ENCODE data around the gene SLC26A9. TPM values are rescaled to one million over a fixed set of nuclear protein-coding genes. Genes with fewer than 3 reads are reported as not detected.

SLC26A9 gene
- total and polyA plus RNA-seq, 4 donors: 0.13 to 0.18 (median 0.18) TPM; not detected in 1

DNA sequence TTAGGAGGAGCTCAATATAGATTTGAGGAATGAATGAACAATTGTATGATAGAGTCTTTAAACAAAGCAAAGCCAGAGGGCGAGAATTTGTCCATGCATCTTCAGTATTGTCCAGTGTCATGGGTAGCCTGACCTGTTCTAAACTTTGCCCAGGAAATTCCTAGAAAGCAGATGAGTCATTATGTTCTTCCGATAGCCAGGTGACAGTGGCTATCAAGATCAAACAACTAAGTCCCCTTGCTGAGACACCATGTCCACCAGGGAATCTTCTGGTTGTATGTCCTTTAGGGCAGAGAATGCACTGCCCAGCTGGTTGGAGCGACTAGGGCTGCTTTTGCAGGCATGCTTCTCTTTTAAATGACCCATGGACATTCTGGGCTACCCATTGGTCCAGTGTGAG is 1.8 kb upstream of the SLC26A9 start:
- no peak for DNase-seq
- Histone ChIP-seq H3K27ac (ENCODE audit: low read depth in 1 of 2, low read length in 2 of 2) (no peak overlapping the region), H3K4me3 (ENCODE audit: low read length in 2 of 2) (no peak overlapping the region), H3K4me1 (ENCODE audit: control insufficient read depth in 1 of 2, insufficient read depth in 2 of 2, low read length in 2 of 2) (no peaks in the 10 kb centered on the region), H3K27me3 (ENCODE audit: control insufficient read depth in 1 of 2, insufficient read depth in 2 of 2, low read length in 1 of 2) (no peaks in the 10 kb centered on the region), H3K9me3 (ENCODE audit: control insufficient read depth, low read length) (no peaks in the 10 kb centered on the region), H3K36me3 (ENCODE audit: control insufficient read depth in 1 of 2, insufficient read depth in 2 of 2, low read length in 1 of 2) (no peaks in the 10 kb centered on the region)
- intact Hi-C loops (cut with DNase I): no loop called here
- WGBS, 2 donors: 96% methylated on average over 3 of the region's 3 CpGs
- ATAC-seq (ENCODE audit: low FRiP score): no peak

- ATAC-seq (ENCODE audit: low FRiP score): no peak
These were observed 1.3 kb upstream of the SLC26A9 start for GRCh38 chr1:205944525-205944924.

GRCh38 chr1:205942631-205943159 is 561 bp downstream of the SLC26A9 start:
- 90 to 93% methylated on average over 12 of the region's 12 CpGs for WGBS, 2 donors
- DNase-seq (no peak), ATAC-seq (ENCODE audit: low FRiP score) (no peak)
- no peaks in the 10 kb centered on the region for H3K9me3 ChIP-seq (ENCODE audit: control insufficient read depth, low read length)
- no peaks in the 10 kb centered on the region for H3K4me1 ChIP-seq (ENCODE audit: control insufficient read depth in 1 of 2, insufficient read depth in 2 of 2, low read length in 2 of 2)
- no peaks in the 10 kb centered on the region for H3K36me3 ChIP-seq (ENCODE audit: control insufficient read depth in 1 of 2, insufficient read depth in 2 of 2, low read length in 1 of 2)
- no peak overlapping the region for H3K27ac ChIP-seq (ENCODE audit: low read depth in 1 of 2, low read length in 2 of 2)
- no peaks in the 10 kb centered on the region for H3K27me3 ChIP-seq (ENCODE audit: control insufficient read depth in 1 of 2, insufficient read depth in 2 of 2, low read length in 1 of 2)
- intact Hi-C loops (cut with DNase I): no loop called here
- no peak overlapping the region for H3K4me3 ChIP-seq (ENCODE audit: low read length in 2 of 2)

More at GRCh38 chr1:205944525-205944924, 1.3 kb upstream of the SLC26A9 start:
- no peaks in the 10 kb centered on the region for H3K36me3 ChIP-seq (ENCODE audit: control insufficient read depth in 1 of 2, insufficient read depth in 2 of 2, low read length in 1 of 2)
- intact Hi-C loops (cut with DNase I): no loop called here
- WGBS, 2 donors: 87 to 89% methylated on average over 4 of the region's 4 CpGs
- H3K4me1 ChIP-seq (ENCODE audit: control insufficient read depth in 1 of 2, insufficient read depth in 2 of 2, low read length in 2 of 2): no peaks in the 10 kb centered on the region
- DNase-seq: no peak
- no peaks in the 10 kb centered on the region for H3K27me3 ChIP-seq (ENCODE audit: control insufficient read depth in 1 of 2, insufficient read depth in 2 of 2, low read length in 1 of 2)
- no peaks in the 10 kb centered on the region for H3K9me3 ChIP-seq (ENCODE audit: control insufficient read depth, low read length)
- no peak overlapping the region for H3K27ac ChIP-seq (ENCODE audit: low read depth in 1 of 2, low read length in 2 of 2)
- H3K4me3 ChIP-seq (ENCODE audit: low read length in 2 of 2): no peak overlapping the region

GRCh38 chr1:205940710-205941109 is 2.5 kb downstream of the SLC26A9 start:
- H3K36me3 ChIP-seq (ENCODE audit: control insufficient read depth in 1 of 2, insufficient read depth in 2 of 2, low read length in 1 of 2): no peaks in the 10 kb centered on the region
- H3K9me3 ChIP-seq (ENCODE audit: control insufficient read depth, low read length): no peaks in the 10 kb centered on the region
- H3K4me3 ChIP-seq (ENCODE audit: low read length in 2 of 2): no peak overlapping the region
- ATAC-seq (ENCODE audit: low FRiP score) (no peak), DNase-seq (no peak)
- intact Hi-C loops (cut with DNase I): no loop called here
- no peak overlapping the region for H3K27ac ChIP-seq (ENCODE audit: low read depth in 1 of 2, low read length in 2 of 2)
- WGBS, 2 donors: 87 to 95% methylated on average over 5 of the region's 5 CpGs
- H3K27me3 ChIP-seq (ENCODE audit: control insufficient read depth in 1 of 2, insufficient read depth in 2 of 2, low read length in 1 of 2): no peaks in the 10 kb centered on the region
- H3K4me1 ChIP-seq (ENCODE audit: control insufficient read depth in 1 of 2, insufficient read depth in 2 of 2, low read length in 2 of 2): no peaks in the 10 kb centered on the region

GRCh38 chr1:205939690-205940330 is 3.4 kb downstream of the SLC26A9 start:
- no peak overlapping the region for H3K4me3 ChIP-seq (ENCODE audit: low read length in 2 of 2)
- H3K36me3 ChIP-seq (ENCODE audit: control insufficient read depth in 1 of 2, insufficient read depth in 2 of 2, low read length in 1 of 2): no peaks in the 10 kb centered on the region
- H3K27me3 ChIP-seq (ENCODE audit: control insufficient read depth in 1 of 2, insufficient read depth in 2 of 2, low read length in 1 of 2): no peaks in the 10 kb centered on the region
- no peaks in the 10 kb centered on the region for H3K9me3 ChIP-seq (ENCODE audit: control insufficient read depth, low read length)
- ATAC-seq (ENCODE audit: low FRiP score) (no peak), DNase-seq (no peak)
- intact Hi-C loops (cut with DNase I): loop anchor here in 1 of 2 donors (5.0 kb wide), 1 partner anchor 37 kb away; no protein-coding TSS in a partner anchor
- WGBS, 2 donors: 81 to 90% methylated on average over 7 of the region's 7 CpGs
- no peak overlapping the region for H3K27ac ChIP-seq (ENCODE audit: low read depth in 1 of 2, low read length in 2 of 2)
- H3K4me1 ChIP-seq (ENCODE audit: control insufficient read depth in 1 of 2, insufficient read depth in 2 of 2, low read length in 2 of 2): no peaks in the 10 kb centered on the region

- no peak overlapping the region for H3K27ac ChIP-seq (ENCODE audit: low read depth in 1 of 2, low read length in 2 of 2)
These were observed 4.6 kb downstream of the SLC26A9 start for GRCh38 chr1:205938682-205939081.

GRCh38 chr1:205936846-205937586 is 6.2 kb downstream of the SLC26A9 start:
- WGBS, 2 donors: 30 to 44% methylated on average over 7 of the region's 7 CpGs

More at GRCh38 chr1:205938682-205939081, 4.6 kb downstream of the SLC26A9 start:
- DNase-seq (no peak), ATAC-seq (ENCODE audit: low FRiP score) (no peak)
- Histone ChIP-seq H3K9me3 (ENCODE audit: control insufficient read depth, low read length) (no peaks in the 10 kb centered on the region), H3K4me3 (ENCODE audit: low read length in 2 of 2) (no peak overlapping the region), H3K27me3 (ENCODE audit: control insufficient read depth in 1 of 2, insufficient read depth in 2 of 2, low read length in 1 of 2) (no peaks in the 10 kb centered on the region), H3K4me1 (ENCODE audit: control insufficient read depth in 1 of 2, insufficient read depth in 2 of 2, low read length in 2 of 2) (no peaks in the 10 kb centered on the region), H3K36me3 (ENCODE audit: control insufficient read depth in 1 of 2, insufficient read depth in 2 of 2, low read length in 1 of 2) (no peaks in the 10 kb centered on the region)
- 92 to 97% methylated on average over 1 of the region's 1 CpG for WGBS, 2 donors
- intact Hi-C loops (cut with DNase I): loop anchor here in 1 of 2 donors (5.0 kb wide), 1 partner anchor 39 kb away; no protein-coding TSS in a partner anchor

DNA sequence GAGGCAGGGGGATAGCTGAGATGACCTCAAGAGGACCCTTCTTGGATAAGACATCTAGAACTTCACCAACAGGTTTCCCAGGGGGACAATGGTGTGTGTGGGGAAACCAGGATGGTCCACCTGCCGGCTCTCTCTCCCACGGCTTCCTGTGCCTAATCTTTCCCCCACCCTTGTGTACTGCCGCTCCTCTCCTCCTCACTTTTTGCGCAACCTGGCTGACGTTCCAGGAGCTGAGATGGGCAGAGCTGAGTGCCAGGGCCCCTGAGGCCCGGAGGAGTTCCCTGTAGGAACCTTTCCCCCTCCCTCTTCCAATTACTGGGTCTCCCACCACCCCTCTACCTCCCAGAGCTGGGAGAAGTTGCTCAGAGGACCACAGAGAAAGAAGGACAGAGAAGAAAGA is 6.9 kb downstream of the SLC26A9 start:
- no peak overlapping the region for H3K4me3 ChIP-seq (ENCODE audit: low read length in 2 of 2)
- no peak overlapping the region for H3K27ac ChIP-seq (ENCODE audit: low read depth in 1 of 2, low read length in 2 of 2)
- WGBS, 2 donors: 93 to 95% methylated on average over 6 of the region's 6 CpGs
- intact Hi-C loops (cut with DNase I): loop anchor here in 1 of 2 donors (5.0 kb wide), 1 partner anchor 41 kb away; no protein-coding TSS in a partner anchor
- DNase-seq: no peak
- H3K27me3 ChIP-seq (ENCODE audit: control insufficient read depth in 1 of 2, insufficient read depth in 2 of 2, low read length in 1 of 2): no peaks in the 10 kb centered on the region
- ATAC-seq (ENCODE audit: low FRiP score): no peak
- no peaks in the 10 kb centered on the region for H3K36me3 ChIP-seq (ENCODE audit: control insufficient read depth in 1 of 2, insufficient read depth in 2 of 2, low read length in 1 of 2)
- no peaks in the 10 kb centered on the region for H3K9me3 ChIP-seq (ENCODE audit: control insufficient read depth, low read length)
- H3K4me1 ChIP-seq (ENCODE audit: control insufficient read depth in 1 of 2, insufficient read depth in 2 of 2, low read length in 2 of 2): no peaks in the 10 kb centered on the region

More at GRCh38 chr1:205936846-205937586, 6.2 kb downstream of the SLC26A9 start:
- ATAC-seq (ENCODE audit: low FRiP score) (no peak), DNase-seq (no peak)
- no peak overlapping the region for H3K4me3 ChIP-seq (ENCODE audit: low read length in 2 of 2)
- no peaks in the 10 kb centered on the region for H3K36me3 ChIP-seq (ENCODE audit: control insufficient read depth in 1 of 2, insufficient read depth in 2 of 2, low read length in 1 of 2)
- no peaks in the 10 kb centered on the region for H3K9me3 ChIP-seq (ENCODE audit: control insufficient read depth, low read length)
- H3K27me3 ChIP-seq (ENCODE audit: control insufficient read depth in 1 of 2, insufficient read depth in 2 of 2, low read length in 1 of 2): no peaks in the 10 kb centered on the region
- H3K4me1 ChIP-seq (ENCODE audit: control insufficient read depth in 1 of 2, insufficient read depth in 2 of 2, low read length in 2 of 2): no peaks in the 10 kb centered on the region
- no peak overlapping the region for H3K27ac ChIP-seq (ENCODE audit: low read depth in 1 of 2, low read length in 2 of 2)
- intact Hi-C loops (cut with DNase I): loop anchor here in 1 of 2 donors (5.0 kb wide), 1 partner anchor 40 kb away; no protein-coding TSS in a partner anchor
